OCI-LY1 (cell line): ENCODE measurements around the gene IVD.

Experiments used
- CTCF ChIP-seq: fragments of 200-600 bp; sonication (generic), shearing (Covaris generic); IDR thresholded peaks from 2 replicates; pipeline ENCODE4 v1.5.1; 2017; ENCODE audit warnings: mild to moderate bottlenecking, antibody characterized with exemption, low read length, moderate library complexity, mixed read lengths
- EZH2 ChIP-seq: fragments of 200-600 bp; sonication (generic), shearing (Covaris generic); IDR thresholded peaks from 2 replicates; pipeline ENCODE4 v1.8.0; 2017; ENCODE audit warnings: borderline replicate concordance, mixed run types, mild to moderate bottlenecking, antibody characterized with exemption, low read length, moderate library complexity, mixed read lengths

- TF ChIP-seq EZH2 (no peak), CTCF (no peak)
Observed at GRCh38 chr15:40467261-40467615, 61.6 kb downstream of the IVD start.
